GM19193 (cell line): Measurements from ENCODE around the gene CREG2.

Experiments
- POLR2A ChIP-seq: IDR thresholded peaks from 4 replicates; pipeline ENCODE4 v1.6.1; 2011; ENCODE audit not compliant: insufficient read depth, insufficient read length; ENCODE audit errors: extremely low read depth

The CREG2 gene

GRCh38 chr2:101387151-101387834 lies at the start of gene CREG2:
Gene CREG2, minus strand, starts transcription at chr2:101387503. Its CDS starts 46 bp downstream, at chr2:101387457.
- no peak for TF ChIP-seq POLR2A

- TF ChIP-seq POLR2A: no peak
These were observed 47.9 kb upstream of the CREG2 start for GRCh38 chr2:101435001-101435862.

- TF ChIP-seq POLR2A: no peak
These were observed 46.2 kb upstream of the CREG2 start for GRCh38 chr2:101433465-101433864.

GRCh38 chr2:101432411-101433181 lies 45.3 kb upstream of the CREG2 start:
- TF ChIP-seq POLR2A: no peak

GRCh38 chr2:101431486-101431885 lies 44.2 kb upstream of the CREG2 start:
- TF ChIP-seq POLR2A: no peak

GRCh38 chr2:101430156-101430555 lies 42.9 kb upstream of the CREG2 start:
- no peak for TF ChIP-seq POLR2A

GRCh38 chr2:101429453-101429852 lies 42.1 kb upstream of the CREG2 start:
- TF ChIP-seq POLR2A: no peak

GRCh38 chr2:101428422-101429176 lies 41.3 kb upstream of the CREG2 start:
- no peak for TF ChIP-seq POLR2A

- TF ChIP-seq POLR2A: no peak
These were observed 40.4 kb upstream of the CREG2 start for GRCh38 chr2:101427743-101428142.

- TF ChIP-seq POLR2A: no peak
These were observed 39.9 kb upstream of the CREG2 start for GRCh38 chr2:101427240-101427639.

GRCh38 chr2:101426822-101427221 lies 39.5 kb upstream of the CREG2 start:
- TF ChIP-seq POLR2A: no peak

GRCh38 chr2:101420623-101421022 lies 33.3 kb upstream of the CREG2 start:
- no peak for TF ChIP-seq POLR2A

GRCh38 chr2:101419096-101419663 lies 31.9 kb upstream of the CREG2 start:
- no peak for TF ChIP-seq POLR2A

GRCh38 chr2:101418460-101419095 lies 31.3 kb upstream of the CREG2 start:
- no peak for TF ChIP-seq POLR2A

- no peak for TF ChIP-seq POLR2A
These were observed 29.3 kb upstream of the CREG2 start for GRCh38 chr2:101416609-101417008.

GRCh38 chr2:101415884-101416283 lies 28.6 kb upstream of the CREG2 start:
- no peak for TF ChIP-seq POLR2A
